Gastroesophageal sphincter (tissue), 3 donors: Measurements from ENCODE around the gene NRL.

Experiments
- EP300 ChIP-seq: sonication (generic); formaldehyde crosslinking; IDR thresholded peaks from one replicate; pipeline ENCODE4 v1.6.1; 2017; ENCODE audit warnings: antibody characterized with exemption, mild to moderate bottlenecking
- POLR2A ChIP-seq, 2 donors: fragments of 450-650 bp; IDR thresholded peaks; one replicate each; pipeline ENCODE4 v1.6.1; 2017; ENCODE audit warnings: antibody characterized with exemption in 2 of 2, mild to moderate bottlenecking in 2 of 2, moderate library complexity in 1 of 2
- POLR2AphosphoS5 ChIP-seq: sonication (generic); formaldehyde crosslinking; IDR thresholded peaks from one replicate; pipeline ENCODE4 v1.6.1; 2017; ENCODE audit warnings: antibody characterized with exemption
- TF ChIP-seq, protein P1 (sequence below), 4 experiments: fragments of 200-600 bp in 2 of 4; fragments of 450-650 bp in 2 of 4; sonication (generic) in 1 of 4; IDR thresholded peaks; one replicate each; pipeline ENCODE4 v1.5.1; 2017 to 2019; ENCODE audit warnings: antibody characterized with exemption in 4 of 4, mild to moderate bottlenecking in 2 of 4, moderate library complexity in 2 of 4

DNA sequence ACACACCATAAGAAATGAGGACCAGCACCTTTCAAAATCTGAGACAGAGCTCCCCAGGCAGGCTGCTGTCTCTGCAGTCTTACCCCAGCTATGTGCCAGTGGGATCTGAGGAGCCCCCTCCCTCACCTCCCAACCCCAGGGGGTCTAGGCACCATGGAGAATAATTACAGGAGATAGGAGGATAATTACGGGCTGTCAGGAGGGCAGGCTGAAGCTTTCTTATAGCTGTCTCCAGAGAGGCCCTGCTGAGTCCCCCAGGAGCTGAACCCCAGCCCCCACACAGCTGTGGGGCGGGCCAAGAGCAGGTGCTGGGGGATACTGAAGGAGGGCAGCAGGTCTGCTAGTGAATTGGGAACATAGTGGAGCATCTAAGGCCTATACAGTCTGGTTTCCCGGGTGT is 36.6 kb downstream of the NRL start:
- TF ChIP-seq, protein P1, sequence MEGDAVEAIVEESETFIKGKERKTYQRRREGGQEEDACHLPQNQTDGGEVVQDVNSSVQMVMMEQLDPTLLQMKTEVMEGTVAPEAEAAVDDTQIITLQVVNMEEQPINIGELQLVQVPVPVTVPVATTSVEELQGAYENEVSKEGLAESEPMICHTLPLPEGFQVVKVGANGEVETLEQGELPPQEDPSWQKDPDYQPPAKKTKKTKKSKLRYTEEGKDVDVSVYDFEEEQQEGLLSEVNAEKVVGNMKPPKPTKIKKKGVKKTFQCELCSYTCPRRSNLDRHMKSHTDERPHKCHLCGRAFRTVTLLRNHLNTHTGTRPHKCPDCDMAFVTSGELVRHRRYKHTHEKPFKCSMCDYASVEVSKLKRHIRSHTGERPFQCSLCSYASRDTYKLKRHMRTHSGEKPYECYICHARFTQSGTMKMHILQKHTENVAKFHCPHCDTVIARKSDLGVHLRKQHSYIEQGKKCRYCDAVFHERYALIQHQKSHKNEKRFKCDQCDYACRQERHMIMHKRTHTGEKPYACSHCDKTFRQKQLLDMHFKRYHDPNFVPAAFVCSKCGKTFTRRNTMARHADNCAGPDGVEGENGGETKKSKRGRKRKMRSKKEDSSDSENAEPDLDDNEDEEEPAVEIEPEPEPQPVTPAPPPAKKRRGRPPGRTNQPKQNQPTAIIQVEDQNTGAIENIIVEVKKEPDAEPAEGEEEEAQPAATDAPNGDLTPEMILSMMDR (IDR thresholded peaks at IDR 0.05), result no peak
- TF ChIP-seq POLR2A (IDR thresholded peaks at IDR 0.05) (no peak), EP300 (no peak), POLR2AphosphoS5 (no peak)
